Stimulated activated CD8-positive, alpha-beta memory T cell treated with anti-CD3 and anti-CD28 coated beads, Interleukin-12 subunit alpha, Interleukin-12 subunit beta, amount 100 ng/mL, for 24 hours (primary cell): ENCODE measurements around the gene TRIM63.

ENCODE experiments used
- DNase-seq: peaks from one replicate; pipeline ENCODE4 v3.0.0-alpha.2; 2020; ENCODE audit errors: extremely low read depth

TRIM63 gene

DNA sequence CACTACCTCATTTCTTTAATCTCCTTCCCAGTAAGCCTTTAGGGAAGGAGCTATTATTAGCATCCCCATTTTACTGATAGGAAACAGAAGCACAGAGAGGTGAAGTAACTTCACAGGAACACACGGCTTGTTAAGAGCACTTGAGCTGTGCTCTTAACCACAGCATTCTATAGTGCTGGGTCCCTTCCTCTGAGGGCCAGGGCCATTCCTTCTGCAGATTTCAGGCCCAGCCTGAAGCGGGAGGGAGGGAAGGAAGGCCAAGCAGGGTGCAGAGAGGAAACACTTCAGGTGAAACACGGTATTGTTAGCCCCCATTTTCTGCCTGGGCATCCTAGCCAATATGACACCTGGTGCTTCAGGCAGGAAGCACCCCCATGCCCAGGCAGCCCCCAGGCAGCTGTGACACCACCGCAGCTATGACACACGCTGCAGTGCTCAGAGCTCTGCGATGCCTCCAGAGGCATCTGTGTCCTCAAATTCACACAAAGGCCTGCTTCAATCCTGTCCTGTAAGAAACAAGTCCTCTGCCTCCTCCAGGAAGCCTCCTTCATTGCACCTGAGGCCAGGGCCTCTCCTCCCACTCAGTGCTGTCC is 50.4 kb downstream of the TRIM63 start:
- no peak for DNase-seq

DNA sequence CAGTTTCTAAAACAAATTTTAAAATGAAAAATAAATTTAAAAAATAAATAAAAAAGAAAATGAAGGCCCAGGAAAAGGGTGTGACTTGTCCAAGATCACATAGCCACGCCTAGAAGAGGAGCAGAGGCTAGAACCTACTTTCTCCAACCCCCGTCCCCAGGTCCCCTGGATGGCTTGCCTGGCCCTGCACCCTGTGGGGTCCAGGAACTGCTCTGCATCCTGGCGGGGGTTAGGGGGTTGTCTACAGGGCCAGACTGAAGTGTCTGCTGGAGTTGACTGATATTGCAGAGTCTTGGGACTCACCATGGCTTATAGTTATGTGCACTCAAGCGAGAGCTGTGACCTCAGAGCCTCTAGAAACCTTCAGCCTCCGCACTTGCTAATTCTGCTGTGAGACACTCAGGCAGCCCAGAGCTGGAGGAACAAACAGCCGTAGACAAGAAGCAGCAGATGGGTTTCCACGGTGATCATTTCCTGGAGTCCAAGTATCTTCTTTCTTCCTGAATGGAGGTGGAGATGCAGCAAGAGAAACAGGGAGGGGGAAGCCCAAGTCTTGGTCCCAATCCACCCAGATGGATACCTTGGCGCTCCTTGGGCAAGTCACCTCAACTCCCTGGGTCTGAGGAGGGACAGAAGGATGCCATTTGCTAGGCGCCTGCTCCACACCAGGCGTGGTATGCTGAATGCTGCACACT is 51.0 kb downstream of the TRIM63 start:
- no peak for DNase-seq

- no peak for DNase-seq
Observed at GRCh38 chr1:26015358-26015757, 52.1 kb downstream of the TRIM63 start.

DNA sequence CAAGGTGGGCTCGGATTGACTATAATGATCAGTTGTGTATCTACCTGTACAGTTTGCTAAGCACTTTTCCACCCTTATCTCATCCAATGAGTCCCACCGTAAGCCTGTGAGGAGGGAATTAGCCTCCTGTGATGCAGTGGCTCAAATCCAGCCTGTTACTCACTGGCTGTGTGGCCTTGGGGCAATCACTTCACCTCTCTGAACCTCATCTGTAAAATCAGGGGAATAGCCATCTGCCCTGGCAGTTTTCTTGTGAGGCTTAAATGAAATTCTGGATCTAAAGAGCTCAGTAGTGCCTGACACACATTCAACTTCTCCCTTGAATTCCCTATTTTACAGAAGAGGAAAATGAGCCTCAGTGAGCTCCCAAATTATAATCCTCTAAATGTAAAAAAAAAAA is 53.3 kb downstream of the TRIM63 start:
- DNase-seq, result no peak

- DNase-seq, result no peak
Observed at GRCh38 chr1:26012864-26013263, 54.6 kb downstream of the TRIM63 start.

- DNase-seq, result no peak
Observed at GRCh38 chr1:26010825-26011224, 56.6 kb downstream of the TRIM63 start.

GRCh38 chr1:26009796-26010447 is 57.5 kb downstream of the TRIM63 start:
- DNase-seq, result no peak

DNA sequence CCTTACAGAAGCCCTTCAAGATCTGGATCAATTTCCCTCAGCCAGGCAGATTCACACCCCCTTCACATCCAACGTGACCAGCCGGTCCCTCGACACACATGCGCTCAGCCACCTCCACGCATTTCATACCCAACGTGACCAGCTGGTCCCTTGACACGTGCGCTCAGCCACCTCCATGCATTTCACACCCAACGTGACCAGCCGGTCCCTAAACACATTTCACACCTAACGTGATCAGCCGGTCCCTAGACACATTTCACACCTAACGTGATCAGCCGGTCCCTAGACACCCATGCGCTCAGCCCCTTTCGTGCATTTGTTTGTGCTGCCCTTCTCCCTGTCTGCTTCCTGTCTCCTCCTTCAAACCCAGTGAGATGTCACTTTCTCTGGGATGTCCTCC is 60.7 kb downstream of the TRIM63 start:
- DNase-seq, result no peak

DNA sequence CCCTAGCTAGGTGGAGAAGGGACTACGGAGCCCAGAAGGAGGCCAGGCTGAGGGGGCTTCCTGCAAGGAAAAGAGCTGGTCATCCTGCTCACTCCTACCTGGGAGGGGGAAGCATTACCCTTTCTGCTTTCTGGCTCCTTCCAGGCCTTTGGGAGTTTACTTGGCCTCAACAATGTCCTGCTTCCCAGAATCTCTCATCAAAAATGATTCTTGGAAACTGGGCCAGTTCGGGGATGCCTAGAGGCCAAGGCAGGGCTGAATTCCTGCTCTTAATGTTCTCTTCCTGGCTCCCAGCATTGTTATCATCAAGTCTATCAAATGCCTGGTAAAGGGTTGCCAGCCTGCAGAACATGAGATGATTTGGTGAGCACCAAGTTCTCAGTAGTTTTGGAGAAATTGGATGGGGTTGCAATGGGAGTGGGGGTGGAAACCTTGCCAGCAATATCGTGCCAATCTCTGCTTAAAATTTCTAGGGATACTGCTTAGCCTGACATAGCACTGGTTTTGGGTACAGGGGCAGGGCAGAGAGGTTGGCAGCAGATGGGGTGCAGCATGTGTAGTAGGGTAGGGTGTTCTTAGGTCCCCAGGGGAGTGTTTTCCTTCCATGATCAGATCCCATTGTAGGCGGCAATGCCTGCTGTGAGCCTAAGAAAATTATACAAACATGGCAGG is 61.9 kb downstream of the TRIM63 start:
- DNase-seq, result no peak

DNA sequence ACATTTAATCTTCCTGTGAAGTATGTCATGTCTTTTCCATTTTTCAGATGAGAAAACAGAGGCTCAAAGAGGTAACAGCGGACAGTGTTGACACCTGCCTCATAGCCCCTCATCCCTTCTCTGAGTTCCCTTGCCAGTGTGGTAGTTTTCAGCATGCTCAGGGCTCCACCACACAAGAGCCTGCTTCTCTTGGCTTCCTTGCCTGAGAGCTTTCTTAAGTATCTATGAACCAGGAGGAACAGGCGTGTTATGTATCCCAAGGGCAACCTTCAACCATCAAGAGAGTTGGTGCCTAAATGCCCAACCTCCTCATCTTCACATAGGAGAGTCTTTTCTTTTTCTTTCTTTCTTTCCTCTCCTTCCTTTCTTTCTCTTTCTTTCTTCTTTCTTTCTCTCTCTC is 63.7 kb downstream of the TRIM63 start:
- DNase-seq, result no peak

DNA sequence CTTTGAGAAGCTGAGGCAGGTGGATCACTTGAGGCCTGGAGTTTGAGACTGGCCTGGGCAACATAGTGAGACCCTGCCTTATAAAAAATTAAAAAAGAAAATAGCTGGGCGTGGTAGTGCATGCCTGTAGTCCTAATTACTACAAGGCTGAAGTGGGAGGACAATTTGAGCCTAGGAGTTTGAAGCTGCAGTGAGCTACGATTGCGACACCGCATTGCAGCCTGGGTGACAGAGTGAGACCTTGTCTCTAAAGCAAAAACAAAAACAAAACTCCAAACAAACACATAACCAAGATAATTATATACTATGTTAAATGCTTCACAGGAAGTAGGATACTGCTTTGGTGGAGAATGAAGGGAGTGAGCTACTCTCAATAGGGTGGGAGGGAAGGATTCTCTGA is 64.2 kb downstream of the TRIM63 start:
- DNase-seq, result no peak
